GM10266 (cell line): ENCODE data around the gene CFAP43.
"Not testable (repeated sequence)": the region's sequence is repeated elsewhere in the genome, so short reads cannot be mapped to it uniquely, and the experiment has no call there.

Experiments
- DNase-seq: peaks from one replicate; pipeline ENCODE4 v3.0.0; 2012; ENCODE audit errors: extremely low spot score
- CTCF ChIP-seq: IDR thresholded peaks from 2 replicates; pipeline ENCODE4 v1.5.1; 2012; ENCODE audit warnings: mild to moderate bottlenecking, low read depth; ENCODE audit not compliant: control insufficient read depth, insufficient read depth; ENCODE audit errors: missing control alignments

CFAP43 gene

GRCh38 chr10:104195706-104196105, 36.5 kb downstream of the CFAP43 start:
- TF ChIP-seq CTCF, result no peak
- no peak for DNase-seq

GRCh38 chr10:104193787-104194186, 38.4 kb downstream of the CFAP43 start:
- DNase-seq, result no peak
- TF ChIP-seq CTCF, result no peak

- DNase-seq, result no peak
- no peak for TF ChIP-seq CTCF
Observed at GRCh38 chr10:104190695-104191094, 41.5 kb downstream of the CFAP43 start.

- no peak for DNase-seq
- TF ChIP-seq CTCF, result no peak
Observed at GRCh38 chr10:104183682-104184081, 48.5 kb downstream of the CFAP43 start.

GRCh38 chr10:104174136-104174535, 58.0 kb downstream of the CFAP43 start:
- DNase-seq, result not testable (repeated sequence)

GRCh38 chr10:104170610-104171254, 61.4 kb downstream of the CFAP43 start:
- no peak for DNase-seq
- TF ChIP-seq CTCF, result no peak

- TF ChIP-seq CTCF, result no peak
- no peak for DNase-seq
Observed at GRCh38 chr10:104155591-104155990, 76.6 kb downstream of the CFAP43 start.

GRCh38 chr10:104151737-104152136, 80.4 kb downstream of the CFAP43 start:
- TF ChIP-seq CTCF, result no peak
- no peak for DNase-seq
